Endodermal cell (in vitro differentiated cells): ENCODE data around the gene KCTD6. TPM values are rescaled to one million over a fixed set of nuclear protein-coding genes. Genes with fewer than 3 reads are reported as not detected.

Source experiments
- DNase-seq: peaks from one replicate; pipeline ENCODE4 v3.0.0-alpha.2; 2017
- H3K27ac ChIP-seq: 2 replicates; pipeline ENCODE4 v1.5.1; 2013; ENCODE audit warnings: mild to moderate bottlenecking, low read depth, low read length, moderate library complexity
- H3K27me3 ChIP-seq: 2 replicates; pipeline ENCODE4 v1.6.1; 2013; ENCODE audit warnings: mild to moderate bottlenecking, low read length, moderate library complexity; ENCODE audit not compliant: insufficient read depth, control insufficient read depth, poor library complexity, severe bottlenecking
- H3K36me3 ChIP-seq: 2 replicates; pipeline ENCODE4 v1.7.0; 2013; ENCODE audit warnings: mild to moderate bottlenecking, low read length, moderate library complexity; ENCODE audit not compliant: control insufficient read depth, insufficient read depth
- H3K4me1 ChIP-seq: one replicate; pipeline ENCODE4 v1.7.0; 2013; ENCODE audit warnings: low read length; ENCODE audit not compliant: control insufficient read depth, insufficient read depth
- H3K4me3 ChIP-seq: 2 replicates; pipeline ENCODE4 v1.5.1; 2013; ENCODE audit warnings: mild to moderate bottlenecking, low read length, moderate library complexity
- H3K9ac ChIP-seq: 2 replicates; pipeline ENCODE4 v1.6.1; 2013; ENCODE audit warnings: mild to moderate bottlenecking, low read length, moderate library complexity; ENCODE audit not compliant: poor library complexity, severe bottlenecking; ENCODE audit errors: extremely low read depth
- H3K9me3 ChIP-seq: 2 replicates; pipeline ENCODE4 v1.6.1; 2013; ENCODE audit warnings: mild to moderate bottlenecking, low read length, moderate library complexity; ENCODE audit not compliant: control insufficient read depth
- H3K27ac Mint-ChIP-seq: 2 replicates; pipeline ENCODE4 v1.8.0; 2020; ENCODE audit warnings: mixed read lengths
- H3K27me3 Mint-ChIP-seq: 2 replicates; pipeline ENCODE4 v1.8.0; 2021; ENCODE audit warnings: mild to moderate bottlenecking, mixed read lengths; ENCODE audit not compliant: insufficient read depth
- H3K36me3 Mint-ChIP-seq: 2 replicates; pipeline ENCODE4 v1.8.0; 2020; ENCODE audit warnings: low read depth, mixed read lengths
- H3K4me1 Mint-ChIP-seq: 2 replicates; pipeline ENCODE4 v1.8.0; 2020; ENCODE audit warnings: mixed read lengths
- H3K4me3 Mint-ChIP-seq: 2 replicates; pipeline ENCODE4 v1.8.0; 2020; ENCODE audit warnings: mild to moderate bottlenecking, moderate library complexity, mixed read lengths
- H3K9me3 Mint-ChIP-seq: 2 replicates; pipeline ENCODE4 v1.8.0; 2020; ENCODE audit warnings: mild to moderate bottlenecking, mixed read lengths
- WGBS, 2 experiments: methylation state at CpG; one replicate each; pipeline versions ENCODE4 v1.1.5 to v1.1.7; 2013; ENCODE audit warnings: missing lambda C conversion rate in 2 of 2, mixed read lengths in 1 of 2; ENCODE audit not compliant: insufficient coverage in 1 of 2, insufficient read length in 1 of 2; 5-methylcytosine and 5-hydroxymethylcytosine counted together
- total RNA-seq, 2 donors: library from RNA; stranded (reverse); fragmentation: NEBNext Ultra II Directional in 1 of 2; extraction: Animal tissue kit (Norgen Biotek cat#: 25700) in 1 of 2; gene quantifications; 2 replicates in 1 of 2; 3 replicates in 1 of 2; pipeline ENCODE4 v1.2.1, GENCODE V29; 2021
- TF ChIP-seq, protein P1 (sequence below): fragments of 200-600 bp; sonication (generic); conservative IDR thresholded peaks from 2 replicates; pipeline ENCODE4 v1.5.0; 2021; ENCODE audit warnings: antibody characterized with exemption, mild to moderate bottlenecking

KCTD6 gene
- total RNA-seq, 2 donors from 2014 or later: 17.9 to 20.4 TPM

DNA sequence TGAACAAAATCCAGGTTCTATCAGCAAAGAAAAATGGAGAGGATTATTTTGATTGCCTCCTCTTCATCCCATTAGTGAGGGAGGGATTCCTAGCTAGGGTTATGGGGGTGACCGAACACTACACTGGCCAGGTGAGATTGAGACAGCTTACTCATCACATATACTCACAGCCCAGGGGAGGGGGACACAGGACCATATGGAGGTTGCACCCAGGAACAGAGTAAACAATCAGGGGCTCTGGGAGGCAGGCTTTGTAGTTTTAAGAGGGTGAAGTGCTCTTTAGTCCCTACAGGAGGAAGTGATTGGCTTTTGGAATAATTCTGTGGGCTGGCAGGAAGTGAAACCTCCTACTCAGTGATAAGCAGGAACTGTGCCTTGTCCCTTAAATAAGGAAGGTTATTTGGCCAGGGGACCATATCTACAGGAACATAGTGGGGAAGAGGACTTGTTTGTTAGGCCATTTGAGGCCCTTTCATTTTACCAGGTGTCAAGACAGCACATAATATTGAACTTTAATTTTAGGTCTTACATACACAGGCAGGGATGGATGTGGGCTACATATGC, 17.5 kb upstream of the KCTD6 start:
- no peak overlapping the region for H3K27ac ChIP-seq
- peaks cover 18% of the 10 kb centered on the region for H3K4me1 ChIP-seq
- no peaks in the 10 kb centered on the region for H3K36me3 Mint-ChIP-seq
- peaks cover 12% of the 10 kb centered on the region for H3K27me3 ChIP-seq
- H3K9ac ChIP-seq: no peak overlapping the region
- DNase-seq: no peak
- H3K9me3 Mint-ChIP-seq: peaks cover 7% of the 10 kb centered on the region
- no peak overlapping the region for H3K4me3 ChIP-seq
- H3K27ac Mint-ChIP-seq: no peak overlapping the region
- TF ChIP-seq, protein P1, sequence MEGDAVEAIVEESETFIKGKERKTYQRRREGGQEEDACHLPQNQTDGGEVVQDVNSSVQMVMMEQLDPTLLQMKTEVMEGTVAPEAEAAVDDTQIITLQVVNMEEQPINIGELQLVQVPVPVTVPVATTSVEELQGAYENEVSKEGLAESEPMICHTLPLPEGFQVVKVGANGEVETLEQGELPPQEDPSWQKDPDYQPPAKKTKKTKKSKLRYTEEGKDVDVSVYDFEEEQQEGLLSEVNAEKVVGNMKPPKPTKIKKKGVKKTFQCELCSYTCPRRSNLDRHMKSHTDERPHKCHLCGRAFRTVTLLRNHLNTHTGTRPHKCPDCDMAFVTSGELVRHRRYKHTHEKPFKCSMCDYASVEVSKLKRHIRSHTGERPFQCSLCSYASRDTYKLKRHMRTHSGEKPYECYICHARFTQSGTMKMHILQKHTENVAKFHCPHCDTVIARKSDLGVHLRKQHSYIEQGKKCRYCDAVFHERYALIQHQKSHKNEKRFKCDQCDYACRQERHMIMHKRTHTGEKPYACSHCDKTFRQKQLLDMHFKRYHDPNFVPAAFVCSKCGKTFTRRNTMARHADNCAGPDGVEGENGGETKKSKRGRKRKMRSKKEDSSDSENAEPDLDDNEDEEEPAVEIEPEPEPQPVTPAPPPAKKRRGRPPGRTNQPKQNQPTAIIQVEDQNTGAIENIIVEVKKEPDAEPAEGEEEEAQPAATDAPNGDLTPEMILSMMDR: no peak
- peaks cover 4% of the 10 kb centered on the region for H3K9me3 ChIP-seq
- peaks cover 45% of the 10 kb centered on the region for H3K4me1 Mint-ChIP-seq
- no peak overlapping the region for H3K4me3 Mint-ChIP-seq
- H3K36me3 ChIP-seq: no peaks in the 10 kb centered on the region
- peaks cover 67% of the 10 kb centered on the region for H3K27me3 Mint-ChIP-seq
- no CpG with 5 or more reads among the region's 1 CpG for WGBS, 2 experiments

DNA sequence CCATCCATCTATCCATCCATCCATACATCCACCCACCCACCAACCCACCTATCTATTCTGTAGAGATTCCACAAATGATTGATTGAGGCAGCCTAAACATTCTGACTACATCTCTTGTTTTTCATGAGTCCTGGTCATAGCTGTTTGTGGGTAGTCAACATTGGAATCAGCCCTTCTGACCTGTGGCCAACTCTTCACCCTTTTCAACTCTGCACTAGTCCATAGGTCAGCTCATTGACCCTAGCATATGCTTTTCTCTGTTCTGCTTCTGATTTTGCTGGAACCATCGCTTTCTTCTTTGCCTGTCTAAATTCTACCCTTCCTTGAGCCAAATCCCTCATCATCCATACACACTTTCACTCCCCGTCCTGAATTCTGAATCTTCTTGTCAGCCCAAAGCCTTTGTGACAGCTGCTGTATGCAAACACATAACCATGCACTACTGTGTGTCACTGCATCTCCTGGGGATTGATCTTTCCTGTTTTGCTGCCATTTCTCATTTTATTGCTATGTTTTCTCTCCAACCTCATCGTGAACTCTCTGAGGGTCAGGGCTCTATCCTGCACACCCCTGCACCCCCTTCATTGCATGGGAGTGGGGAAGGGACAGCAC, 16.8 kb upstream of the KCTD6 start:
- WGBS, 2 experiments: 88 to 90% methylated on average over 3 of the region's 3 CpGs

DNA sequence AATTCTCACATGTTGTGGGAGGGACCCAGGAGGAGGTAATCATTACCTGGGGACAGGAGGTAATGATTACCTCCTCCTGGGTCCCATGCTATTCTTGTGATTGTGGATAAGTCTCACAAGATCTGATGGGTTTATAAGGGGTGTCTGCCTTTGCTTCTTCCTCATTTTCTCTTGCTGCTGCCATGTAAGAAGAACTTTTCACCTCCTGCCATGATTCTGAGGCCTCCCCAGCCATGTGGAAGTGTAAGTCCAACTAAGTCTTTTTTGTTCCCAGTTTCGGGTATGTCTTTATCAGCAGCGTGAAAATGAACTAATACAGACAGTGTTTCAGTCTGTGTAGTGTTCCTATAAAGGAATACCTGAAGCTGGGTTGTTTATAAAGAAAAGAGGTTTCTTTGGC, 13.1 kb upstream of the KCTD6 start:
- Mint-ChIP-seq H3K36me3 (no peaks in the 10 kb centered on the region), H3K4me1 (peaks cover 15% of the 10 kb centered on the region), H3K27ac (no peak overlapping the region), H3K9me3 (peaks cover 16% of the 10 kb centered on the region), H3K4me3 (no peak overlapping the region), H3K27me3 (peaks cover 43% of the 10 kb centered on the region)
- Histone ChIP-seq H3K4me1 (peaks cover 4% of the 10 kb centered on the region), H3K27ac (no peak overlapping the region), H3K36me3 (no peaks in the 10 kb centered on the region), H3K9ac (no peak overlapping the region), H3K27me3 (peaks cover 5% of the 10 kb centered on the region), H3K4me3 (peak overlapping the region; percentile 71), H3K9me3 (peaks cover 21% of the 10 kb centered on the region)
- DNase-seq: no peak
- 95 to 96% methylated on average over 2 of the region's 2 CpGs for WGBS, 2 experiments
- TF ChIP-seq, protein P1: no peak

More for the DNA sequence above, 16.8 kb upstream of the KCTD6 start:
- Mint-ChIP-seq H3K36me3 (no peaks in the 10 kb centered on the region), H3K9me3 (peaks cover 13% of the 10 kb centered on the region), H3K27me3 (peaks cover 60% of the 10 kb centered on the region), H3K4me3 (no peak overlapping the region), H3K4me1 (peaks cover 44% of the 10 kb centered on the region), H3K27ac (no peak overlapping the region)
- peaks cover 12% of the 10 kb centered on the region for H3K27me3 ChIP-seq
- H3K36me3 ChIP-seq: no peaks in the 10 kb centered on the region
- no peak overlapping the region for H3K9ac ChIP-seq
- H3K4me1 ChIP-seq: peaks cover 18% of the 10 kb centered on the region
- H3K9me3 ChIP-seq: peaks cover 10% of the 10 kb centered on the region
- H3K27ac ChIP-seq: no peak overlapping the region
- H3K4me3 ChIP-seq: no peak overlapping the region
- no peak for DNase-seq
- TF ChIP-seq, protein P1: no peak
